Measurements from ENCODE around the gene FIGLA.
"Not testable (repeated sequence)": the region's sequence is repeated elsewhere in the genome, so short reads cannot be mapped to it uniquely, and the experiment has no call there.

FIGLA gene

DNA sequence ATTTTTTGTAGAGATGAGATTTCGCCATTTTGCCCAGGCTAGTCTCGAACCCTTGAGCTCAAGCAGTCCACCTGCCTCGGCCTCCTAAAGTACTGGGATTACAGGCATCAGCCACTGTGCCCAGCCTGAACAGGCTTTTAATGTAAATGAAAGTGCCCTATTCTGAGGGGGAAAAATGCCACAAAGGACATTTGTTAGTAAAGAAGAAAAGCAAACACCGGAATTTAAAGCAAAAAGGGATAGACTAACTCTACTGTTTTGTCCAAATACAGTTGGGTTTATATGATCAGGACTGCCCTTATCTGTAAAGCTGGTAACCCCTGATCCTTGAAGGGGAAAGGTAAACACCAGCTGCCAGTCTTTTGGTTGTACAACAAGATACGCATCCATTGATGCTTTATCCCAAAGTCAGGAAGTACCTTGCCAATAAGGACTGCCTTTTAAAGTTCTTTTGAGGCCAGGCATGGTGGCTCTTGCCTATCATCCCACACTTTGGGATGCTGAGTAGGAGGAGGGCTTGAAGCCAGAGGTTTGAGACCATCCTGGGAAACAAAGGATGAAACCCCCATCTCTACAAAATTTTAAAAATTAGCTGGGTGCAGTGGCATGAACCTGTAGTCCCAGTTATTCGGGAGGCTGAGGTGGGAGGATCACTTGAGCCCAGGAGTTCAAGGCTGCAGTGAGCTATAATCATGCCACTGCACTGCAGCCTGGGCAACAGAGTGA lies 16.8 kb upstream of the FIGLA start:
- no peak for DNase-seq

DNA sequence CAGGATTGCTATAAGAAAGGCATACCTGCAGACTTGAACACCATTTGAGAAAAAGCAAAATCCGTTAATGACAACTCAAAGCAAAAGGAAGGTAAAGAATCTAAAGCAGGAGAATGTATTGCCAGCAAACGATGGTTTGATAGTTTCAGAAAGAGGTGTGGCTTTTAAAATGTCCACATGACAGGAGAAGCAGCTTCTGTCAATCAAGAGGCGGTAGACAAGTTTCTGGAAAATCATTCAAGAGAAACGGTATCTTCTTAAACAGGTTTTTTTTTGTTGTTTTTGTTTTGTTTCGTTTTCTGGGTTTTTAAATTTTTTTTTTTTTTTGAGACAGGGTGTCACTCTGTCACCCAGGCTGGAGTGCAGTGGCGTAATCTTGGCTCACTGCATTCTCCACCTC lies 16.2 kb upstream of the FIGLA start:
- no peak for DNase-seq

- DNase-seq, result no peak
Observed at GRCh38 chr2:70806013-70806412, 15.6 kb upstream of the FIGLA start.

GRCh38 chr2:70801607-70802263 lies 11.3 kb upstream of the FIGLA start:
- no peak for DNase-seq

- no peak for DNase-seq
Observed at GRCh38 chr2:70799706-70800105, 9.3 kb upstream of the FIGLA start.

DNA sequence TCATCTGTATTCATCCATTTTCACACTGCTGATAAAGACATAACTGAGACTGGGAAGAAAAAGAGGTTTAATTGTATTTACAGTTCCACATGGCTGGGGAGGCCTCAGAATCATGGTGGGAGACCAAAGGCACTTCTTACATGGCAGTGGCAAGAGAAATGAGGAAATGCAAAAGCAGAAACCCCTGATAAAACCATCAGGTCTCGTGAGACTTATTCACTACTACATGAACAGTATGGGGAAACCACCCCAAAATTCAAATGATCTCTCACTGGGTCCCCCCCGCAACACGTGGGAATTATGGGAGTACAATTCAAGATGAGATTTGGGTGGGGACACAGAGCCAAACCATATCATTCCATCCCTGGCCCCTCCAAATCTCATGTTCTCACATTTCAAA lies 7.6 kb upstream of the FIGLA start:
- DNase-seq, result not testable (repeated sequence)

DNA sequence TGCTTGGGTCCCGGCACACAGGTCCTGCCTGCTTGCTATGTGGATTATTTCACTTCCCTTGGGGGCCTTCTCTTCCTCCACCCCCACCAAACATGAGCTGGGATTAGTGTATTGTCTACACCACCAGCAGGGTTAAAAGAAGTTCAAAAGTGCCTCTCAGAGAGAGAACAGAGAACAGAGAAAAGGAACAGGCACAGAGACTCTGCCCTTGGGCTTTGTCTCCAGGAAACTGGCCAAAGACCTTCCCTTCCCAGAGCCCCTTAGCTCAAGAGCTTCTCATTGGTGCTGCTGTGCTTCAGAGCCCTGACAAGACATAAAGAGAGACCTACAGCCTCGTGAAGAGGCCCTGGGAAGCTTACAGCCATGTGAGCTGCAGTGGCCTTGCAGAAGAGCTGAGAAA lies 7.1 kb upstream of the FIGLA start:
- no peak for DNase-seq

GRCh38 chr2:70796262-70796661 lies 5.8 kb upstream of the FIGLA start:
- DNase-seq, result no peak

DNA sequence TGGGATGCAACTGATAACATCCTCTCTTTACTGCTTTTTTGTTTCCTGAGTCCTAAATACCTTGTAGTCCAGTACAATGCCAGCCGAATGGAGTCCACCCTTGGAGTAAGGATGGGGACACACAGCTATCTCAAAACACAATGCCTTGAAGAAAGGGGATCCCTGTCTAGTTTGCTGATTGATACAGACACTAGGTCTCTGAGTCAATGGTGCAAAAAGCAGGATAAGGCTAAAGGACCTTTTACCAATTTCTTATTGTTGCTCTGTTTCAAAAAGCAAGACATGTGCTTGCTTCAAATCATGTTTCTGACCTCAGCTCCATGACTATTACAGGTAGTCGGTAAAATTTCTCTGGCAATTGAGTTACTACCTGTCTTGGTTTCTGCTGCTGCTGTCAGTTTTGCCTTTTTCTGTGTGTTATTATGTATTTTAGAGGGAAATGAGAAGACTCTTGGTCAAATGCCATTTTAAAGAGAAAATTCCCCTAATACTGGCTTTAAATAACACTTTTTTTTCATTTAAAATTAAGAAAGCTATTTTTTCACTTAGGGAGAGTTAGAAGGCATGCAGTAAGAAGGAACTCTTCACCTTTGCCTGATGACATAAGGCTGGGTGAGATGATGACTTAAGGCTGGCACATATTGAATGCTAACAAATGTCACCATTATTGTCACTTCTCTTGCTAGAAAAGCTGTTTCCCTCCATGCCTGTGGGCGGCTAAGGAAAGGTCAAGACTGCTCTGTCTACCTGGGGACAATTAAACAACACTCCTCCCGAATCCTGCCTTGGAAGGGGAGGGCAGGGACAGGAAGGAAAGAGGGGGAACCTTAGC lies 4.9 kb upstream of the FIGLA start:
- DNase-seq, result no peak

DNA sequence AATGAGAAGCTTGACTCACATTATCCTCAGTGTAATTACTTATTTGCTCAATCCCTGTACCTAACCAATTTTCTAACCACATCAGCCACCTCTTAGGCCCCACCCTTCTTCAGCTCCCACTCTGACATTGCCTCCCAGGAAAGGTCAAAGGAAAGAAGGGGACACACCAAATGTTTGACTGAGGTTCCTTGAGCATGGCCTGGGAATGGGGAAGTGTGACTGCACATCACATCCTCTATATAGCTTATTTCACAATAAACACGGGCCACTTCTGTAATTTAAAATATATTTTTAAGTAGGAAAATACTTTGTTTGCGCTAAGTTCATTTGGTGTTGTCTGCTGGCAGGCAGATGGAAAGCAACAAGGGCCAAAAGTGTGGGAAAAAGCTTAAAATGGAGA lies 3.0 kb upstream of the FIGLA start:
- no peak for DNase-seq

GRCh38 chr2:70789304-70790135 lies 923 bp downstream of the FIGLA start:
- peak; percentile 58 for DNase-seq

DNA sequence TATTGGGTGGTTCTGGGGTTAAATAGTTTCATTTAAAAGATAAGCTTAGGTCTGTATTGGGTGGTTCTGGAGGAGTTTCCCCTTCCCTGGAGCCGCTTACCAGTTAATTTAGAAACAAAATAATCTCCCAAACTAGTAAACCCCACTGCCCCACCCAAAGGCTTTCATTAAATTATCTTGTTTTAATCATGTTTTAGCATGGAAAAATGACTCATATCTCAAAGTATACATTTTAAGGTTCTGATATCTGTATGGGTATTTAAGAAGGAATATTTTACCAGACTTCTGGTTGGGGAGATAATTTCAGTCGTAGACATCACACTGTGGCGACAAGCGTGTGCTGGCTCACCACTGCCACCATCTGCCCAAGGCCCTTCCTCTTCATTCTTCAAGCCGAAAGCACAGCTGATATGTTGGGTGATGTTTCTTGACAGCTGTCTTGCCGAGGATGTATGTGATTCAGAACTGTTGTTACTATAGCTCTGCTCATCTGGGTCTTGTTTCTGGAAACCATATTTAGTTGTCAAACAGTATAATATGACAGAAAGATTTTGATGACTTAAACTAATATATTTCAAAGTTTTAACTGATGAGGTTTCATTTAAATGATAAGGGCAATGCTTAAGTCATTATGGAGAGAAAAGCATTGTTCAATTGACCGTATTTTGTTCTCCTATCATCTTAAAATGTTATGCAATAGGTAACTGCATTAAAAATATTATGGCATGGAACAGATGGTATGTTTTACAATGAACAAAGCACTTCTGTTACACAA lies 5.1 kb downstream of the FIGLA start:
- DNase-seq, result no peak

DNA sequence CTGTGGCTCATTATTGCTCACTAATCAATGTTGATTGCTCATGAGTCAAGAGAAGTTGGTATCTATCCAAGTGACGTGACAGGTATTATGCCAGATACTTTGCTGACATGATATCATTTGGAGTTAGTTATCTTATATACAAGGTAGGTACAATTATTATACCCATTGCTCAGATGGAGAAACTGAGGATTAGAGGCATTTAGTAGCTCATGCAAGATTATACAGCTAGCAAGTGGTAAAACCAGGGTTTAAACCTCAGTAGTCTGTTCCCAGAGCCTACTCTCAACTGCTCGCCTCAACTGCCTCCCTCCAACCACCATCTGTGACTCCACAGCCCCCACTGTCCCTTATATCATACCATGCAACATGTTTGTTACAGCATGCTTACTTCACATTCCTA lies 6.1 kb downstream of the FIGLA start:
- no peak for DNase-seq

GRCh38 chr2:70779911-70780545 lies 10.4 kb downstream of the FIGLA start:
- DNase-seq, result no peak

DNA sequence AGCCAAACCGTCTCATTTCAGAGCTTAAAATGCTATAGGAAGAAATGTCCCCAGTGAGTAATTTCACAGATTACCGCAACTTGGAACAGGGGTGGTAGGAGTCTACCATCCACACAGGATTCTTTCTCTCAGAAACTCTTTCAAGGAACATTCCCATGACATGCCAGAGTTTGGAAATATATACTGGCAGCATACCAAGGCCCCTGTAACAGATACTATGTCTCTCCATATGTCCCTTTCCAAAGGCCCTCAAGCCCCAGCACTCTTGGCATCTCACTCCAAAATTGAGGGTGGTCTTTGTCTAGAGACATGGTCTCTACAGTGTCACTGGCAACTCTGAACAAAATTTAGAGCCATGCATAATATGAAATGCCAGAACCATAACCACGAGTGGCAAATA lies 11.0 kb downstream of the FIGLA start:
- DNase-seq, result no peak

DNA sequence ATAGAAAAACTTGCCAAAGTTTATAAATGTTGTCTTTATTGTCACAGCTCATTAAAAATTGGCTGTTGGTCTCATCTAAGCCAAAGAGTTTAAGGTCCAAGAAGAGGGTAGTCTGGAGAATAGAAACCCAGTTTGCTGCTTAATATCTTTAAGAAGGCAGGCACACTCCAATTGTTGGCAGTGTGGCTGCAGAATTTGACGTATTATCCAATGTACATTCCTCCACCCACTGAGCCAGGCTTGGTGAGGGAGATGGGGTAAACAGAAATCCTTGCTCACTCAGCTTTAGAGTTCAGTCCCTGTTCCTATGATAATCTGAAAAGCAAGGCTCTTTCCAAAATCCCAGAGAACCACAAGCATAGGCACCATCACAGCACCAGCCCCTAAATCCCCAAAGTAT lies 11.8 kb downstream of the FIGLA start:
- no peak for DNase-seq

DNA sequence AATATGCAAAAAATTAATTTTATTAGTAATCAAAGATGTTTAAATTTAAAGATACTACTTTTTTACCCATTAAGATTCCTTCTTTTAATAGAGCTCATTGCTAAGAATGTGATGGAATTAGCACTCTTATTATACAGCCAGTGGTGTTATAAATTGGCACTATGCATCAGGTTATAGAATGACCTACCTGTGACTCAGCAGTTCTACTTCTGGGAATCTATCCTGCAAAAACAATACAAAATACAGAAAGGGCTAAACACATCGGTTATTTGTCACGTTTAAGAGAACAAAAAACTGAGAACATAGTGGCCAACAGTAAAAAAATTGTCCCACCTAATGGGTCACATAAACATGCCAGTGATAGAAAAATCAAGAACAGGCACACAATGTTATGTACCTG lies 13.0 kb downstream of the FIGLA start:
- no peak for DNase-seq

GRCh38 chr2:70776266-70776665 lies 14.2 kb downstream of the FIGLA start:
- DNase-seq, result no peak

- no peak for DNase-seq
Observed at GRCh38 chr2:70775141-70775540, 15.3 kb downstream of the FIGLA start.

DNA sequence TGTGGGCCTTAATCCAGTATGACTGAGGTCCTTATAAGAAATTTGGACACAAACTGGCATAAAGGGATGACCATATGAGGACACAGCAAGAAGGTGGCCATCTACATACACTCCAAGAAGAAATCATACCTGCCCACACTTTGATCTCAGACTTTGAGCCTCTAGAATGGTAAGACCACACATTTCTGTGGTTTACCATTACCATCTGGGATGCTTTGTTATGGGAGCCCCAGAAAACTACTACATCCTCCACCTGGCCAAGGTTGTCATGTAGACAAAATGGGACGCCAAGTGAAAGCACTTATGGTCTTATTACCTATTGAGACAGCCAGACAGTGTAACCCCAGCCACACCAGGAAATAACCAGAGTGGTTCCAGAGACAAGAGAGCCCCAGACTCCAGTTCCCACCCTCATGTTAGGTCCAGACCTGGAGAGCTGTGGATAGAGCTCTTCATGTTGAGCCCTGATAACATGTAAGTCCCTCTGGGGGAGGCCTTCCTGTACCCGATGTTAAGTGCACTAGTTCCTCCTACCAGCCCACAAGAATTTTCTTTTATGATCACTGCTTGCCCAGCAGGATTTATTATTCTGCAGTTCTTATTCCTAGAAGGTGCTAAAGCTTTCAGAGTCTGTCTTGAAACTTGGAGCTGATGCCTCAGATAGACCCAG lies 17.8 kb downstream of the FIGLA start:
- no peak for DNase-seq

- no peak for DNase-seq
Observed at GRCh38 chr2:70771446-70771845, 19.0 kb downstream of the FIGLA start.
